Measurements from ENCODE around the gene LYSMD3. TPM values are rescaled to one million over a fixed set of nuclear protein-coding genes. Genes with fewer than 3 reads are reported as not detected.

The LYSMD3 gene
- total RNA-seq, 1 donor = 25.8 TPM

DNA sequence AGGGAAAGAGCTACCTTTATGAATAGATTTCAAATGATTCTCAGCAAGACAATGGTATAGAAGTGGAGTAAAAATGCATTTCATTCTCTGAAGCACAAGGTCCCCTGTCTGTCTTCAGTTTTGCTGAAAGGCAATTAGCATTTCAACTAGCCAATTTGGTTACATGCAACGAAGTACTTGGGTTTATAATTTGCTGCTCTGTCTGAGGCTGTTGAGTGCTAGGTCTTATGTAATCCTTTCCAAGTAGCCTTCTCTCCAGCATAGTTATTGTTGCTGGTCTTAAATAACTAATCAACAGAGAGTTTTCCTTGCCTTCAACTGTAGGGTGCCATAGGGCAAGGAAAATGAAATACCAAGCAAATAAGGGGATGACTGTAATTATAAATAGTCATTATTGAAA, 33.7 kb upstream of the LYSMD3 start:
- H3K4me3 ChIP-seq (ENCODE audit: low read depth, low read length) = no peak overlapping the region
- no peak for DNase-seq (ENCODE audit: low read depth)
- TF ChIP-seq, protein P1, sequence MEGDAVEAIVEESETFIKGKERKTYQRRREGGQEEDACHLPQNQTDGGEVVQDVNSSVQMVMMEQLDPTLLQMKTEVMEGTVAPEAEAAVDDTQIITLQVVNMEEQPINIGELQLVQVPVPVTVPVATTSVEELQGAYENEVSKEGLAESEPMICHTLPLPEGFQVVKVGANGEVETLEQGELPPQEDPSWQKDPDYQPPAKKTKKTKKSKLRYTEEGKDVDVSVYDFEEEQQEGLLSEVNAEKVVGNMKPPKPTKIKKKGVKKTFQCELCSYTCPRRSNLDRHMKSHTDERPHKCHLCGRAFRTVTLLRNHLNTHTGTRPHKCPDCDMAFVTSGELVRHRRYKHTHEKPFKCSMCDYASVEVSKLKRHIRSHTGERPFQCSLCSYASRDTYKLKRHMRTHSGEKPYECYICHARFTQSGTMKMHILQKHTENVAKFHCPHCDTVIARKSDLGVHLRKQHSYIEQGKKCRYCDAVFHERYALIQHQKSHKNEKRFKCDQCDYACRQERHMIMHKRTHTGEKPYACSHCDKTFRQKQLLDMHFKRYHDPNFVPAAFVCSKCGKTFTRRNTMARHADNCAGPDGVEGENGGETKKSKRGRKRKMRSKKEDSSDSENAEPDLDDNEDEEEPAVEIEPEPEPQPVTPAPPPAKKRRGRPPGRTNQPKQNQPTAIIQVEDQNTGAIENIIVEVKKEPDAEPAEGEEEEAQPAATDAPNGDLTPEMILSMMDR (IDR thresholded peaks at IDR 0.05; ENCODE audit: insufficient read depth, low read length) = no peak

DNA sequence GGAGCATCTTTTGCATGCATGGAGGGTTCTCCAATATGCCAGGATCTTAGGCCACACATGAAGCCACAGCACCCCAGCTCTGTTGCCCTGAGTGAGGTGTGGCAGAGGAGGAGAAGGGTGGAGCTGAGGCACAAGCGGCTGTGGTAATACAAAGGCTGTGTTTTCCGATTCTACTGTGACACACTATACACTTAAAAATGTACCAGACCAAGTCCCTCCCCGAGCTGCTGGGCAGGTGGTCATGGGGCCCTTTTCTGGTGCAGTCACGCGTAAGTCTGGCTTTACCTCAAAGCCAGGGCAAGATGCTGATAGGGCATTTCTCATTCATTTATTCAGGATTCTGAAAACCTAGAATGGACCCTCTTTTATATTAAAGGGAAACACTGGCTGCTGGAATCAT, 33.0 kb upstream of the LYSMD3 start:
- TF ChIP-seq, protein P1 (IDR thresholded peaks at IDR 0.05; ENCODE audit: insufficient read depth, low read length) = no peak

DNA sequence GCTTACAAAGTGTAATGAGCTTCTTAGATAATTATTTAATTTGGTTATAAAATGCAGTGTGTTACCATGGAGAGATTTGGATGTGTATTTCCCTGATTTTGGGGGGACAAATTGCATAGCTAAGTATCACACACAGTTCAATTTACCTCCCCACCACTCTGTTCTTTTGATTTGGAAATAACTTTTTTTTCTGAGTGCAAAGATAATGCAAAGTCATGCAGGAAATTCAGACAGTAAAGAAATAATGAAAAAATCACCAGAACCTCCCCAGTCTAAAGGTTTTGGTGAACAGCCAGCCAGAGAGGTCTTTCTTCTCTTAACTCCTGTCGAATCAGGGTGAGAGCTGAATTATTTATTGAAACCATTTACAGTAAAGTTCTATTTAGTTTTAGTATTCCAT, 32.4 kb upstream of the LYSMD3 start:
- TF ChIP-seq, protein P1 (IDR thresholded peaks at IDR 0.05; ENCODE audit: insufficient read depth, low read length) = no peak

More for the DNA sequence above, 33.0 kb upstream of the LYSMD3 start:
- no peak for DNase-seq (ENCODE audit: low read depth)
- no peak overlapping the region for H3K4me3 ChIP-seq (ENCODE audit: low read depth, low read length)

DNA sequence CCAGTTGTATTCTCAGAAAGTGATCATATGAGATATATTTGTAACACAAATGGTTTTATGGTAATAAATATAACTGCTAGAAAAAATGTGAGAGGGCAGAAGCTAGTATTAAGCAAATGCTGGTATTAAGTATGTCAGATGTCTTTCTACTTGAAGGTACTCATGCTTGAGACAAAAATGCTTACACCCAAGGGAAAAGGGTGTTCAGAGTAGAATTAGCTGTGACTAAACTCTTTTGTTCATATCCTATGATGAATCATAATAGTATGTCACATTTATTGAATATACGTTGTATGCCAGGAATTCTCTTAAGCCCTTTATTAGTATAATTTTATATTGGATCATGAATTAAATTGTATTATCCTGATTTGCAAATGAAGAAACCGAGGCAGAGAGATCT, 31.4 kb upstream of the LYSMD3 start:
- DNase-seq (ENCODE audit: low read depth) = no peak
- no peak overlapping the region for H3K4me3 ChIP-seq (ENCODE audit: low read depth, low read length)
- TF ChIP-seq, protein P1 (IDR thresholded peaks at IDR 0.05; ENCODE audit: insufficient read depth, low read length) = no peak

More for the DNA sequence above, 32.4 kb upstream of the LYSMD3 start:
- DNase-seq (ENCODE audit: low read depth) = no peak
- no peak overlapping the region for H3K4me3 ChIP-seq (ENCODE audit: low read depth, low read length)

DNA sequence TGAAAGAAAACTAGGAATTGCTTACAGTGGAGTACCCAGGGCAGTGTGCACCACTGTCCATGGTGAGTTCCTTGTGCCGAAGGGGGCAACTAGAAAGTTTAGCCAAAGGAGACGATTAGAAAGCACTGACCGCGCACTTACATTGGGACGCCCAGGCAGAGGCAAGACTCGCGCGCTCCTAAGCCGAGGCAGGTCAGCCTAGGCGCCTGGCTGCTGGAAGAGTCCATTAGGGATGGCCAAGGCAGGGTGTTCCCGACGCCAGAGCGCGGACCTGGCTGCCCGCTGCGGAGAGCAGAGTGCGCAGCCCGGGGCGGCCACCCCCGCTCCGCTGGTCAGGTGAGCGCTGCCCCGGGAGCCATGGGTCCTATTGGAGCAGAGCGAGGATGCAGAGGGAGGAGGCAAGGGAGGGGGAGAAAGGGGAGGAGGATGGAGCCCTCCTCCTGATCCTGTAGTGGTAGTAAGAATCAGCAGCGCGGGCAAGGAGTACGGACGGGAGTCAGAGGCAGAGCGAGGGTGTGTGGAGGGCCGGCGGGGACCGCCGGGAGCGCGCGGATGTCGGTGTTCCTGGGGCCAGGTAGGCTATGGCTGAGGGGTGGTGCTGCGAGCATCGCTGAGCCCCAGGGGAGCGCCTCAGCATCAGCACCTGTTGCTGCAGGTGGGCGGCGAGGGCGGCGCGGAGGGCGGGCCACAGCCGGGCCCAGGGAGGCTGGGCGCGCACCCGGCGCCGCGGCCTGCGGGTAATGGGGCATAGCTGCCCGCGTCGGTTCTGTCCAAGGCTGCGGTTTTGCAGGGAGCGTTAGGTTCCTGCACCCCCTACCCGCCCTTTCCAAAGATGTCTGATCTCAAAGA, 29.2 kb upstream of the LYSMD3 start, which contains the start of gene ADGRV1:
Gene ADGRV1 (plus strand): TSS at position 454 of the 849 bp plus-strand sequence. CDS start 99 bp downstream, at position 553.
- TF ChIP-seq, protein P1 (IDR thresholded peaks at IDR 0.05; ENCODE audit: insufficient read depth, low read length) = no peak
- H3K4me3 ChIP-seq (ENCODE audit: low read depth, low read length) = peak within 1 kb of the TSS; percentile 53
- peak; percentile 30 for DNase-seq (ENCODE audit: low read depth)

DNA sequence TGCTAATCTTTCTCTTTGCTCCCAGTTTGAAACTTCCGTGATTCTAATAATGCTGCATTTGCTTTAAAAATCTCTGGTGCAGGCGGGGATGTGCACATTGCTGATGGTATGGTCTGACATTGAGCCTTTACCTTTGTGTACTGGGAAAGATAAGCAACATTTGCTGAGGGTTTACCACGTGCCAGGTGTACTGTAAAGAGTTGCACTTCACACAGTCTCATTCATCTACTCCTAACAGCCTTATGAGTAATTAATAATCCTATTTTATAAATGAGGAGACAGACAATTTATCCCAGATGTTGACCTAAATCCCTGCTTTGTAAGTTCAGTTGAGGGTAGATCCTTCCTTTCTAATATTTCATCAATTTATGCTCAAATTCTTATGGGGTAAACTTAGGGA, 28.5 kb upstream of the LYSMD3 start:
- no peak for DNase-seq (ENCODE audit: low read depth)
- TF ChIP-seq, protein P1 (IDR thresholded peaks at IDR 0.05; ENCODE audit: insufficient read depth, low read length) = no peak
- H3K4me3 ChIP-seq (ENCODE audit: low read depth, low read length) = no peak overlapping the region

Measured in fibroblast of the aortic adventitia (primary cell).